ENCODE results near the gene CEPT1. TPM values are rescaled to one million over a fixed set of nuclear protein-coding genes. Genes with fewer than 3 reads are reported as not detected.

Gene CEPT1
- total and polyA plus RNA-seq, 2 experiments from 2014 or later, result 22.3 to 51.7 TPM

- Histone ChIP-seq H3K9me3 (ENCODE audit: low read depth) (no peaks in the 10 kb centered on the region), H3K4me2 (no peak within 1 kb of the TSS), H3K36me3 (replicated peaks; ENCODE audit: insufficient read depth, low read depth) (no peaks in the 10 kb centered on the region), H3K79me2 (no peaks in the 10 kb centered on the region), H3K4me1 (ENCODE audit: insufficient read depth) (peaks cover 26% of the 10 kb centered on the region), H3K9me2 (replicated peaks; ENCODE audit: insufficient read depth) (no peaks in the 10 kb centered on the region), H2AFZ (no peak within 1 kb of the TSS), H3K27me3 (no peaks in the 10 kb centered on the region), H3K4me3 (no peak within 1 kb of the TSS), H4K20me1 (ENCODE audit: insufficient read depth, poor library complexity, severe bottlenecking) (no peaks in the 10 kb centered on the region), H3K27ac (no peak within 1 kb of the TSS)
- 86% methylated on average over 17 of the region's 17 CpGs for WGBS (ENCODE audit: low lambda C conversion rate, missing lambda C conversion rate)
- DNase-seq (ENCODE audit: low spot score), result no peak
- TF ChIP-seq CTCF (IDR thresholded peaks at IDR 0.05; ENCODE audit: poor library complexity) (no peak), EZH2 (IDR thresholded peaks at IDR 0.05; ENCODE audit: borderline replicate concordance) (no peak), EZH2phosphoT487 (IDR thresholded peaks at IDR 0.05; ENCODE audit: low read depth, severe bottlenecking, unreplicated experiment) (no peak)
Observed at GRCh38 chr1:111199881-111200801, 60.1 kb downstream of the CEPT1 start, which contains the start of gene DENND2D. DENND2D (minus strand) TSS chr1:111200646; CDS start chr1:111200459, 187 bp downstream.

- Histone ChIP-seq H2AFZ (no peak overlapping the region), H3K4me2 (no peak overlapping the region), H3K9me2 (replicated peaks; ENCODE audit: insufficient read depth) (no peaks in the 10 kb centered on the region), H3K27ac (no peak overlapping the region), H3K36me3 (replicated peaks; ENCODE audit: insufficient read depth, low read depth) (no peaks in the 10 kb centered on the region), H3K79me2 (no peaks in the 10 kb centered on the region), H3K27me3 (no peaks in the 10 kb centered on the region), H3K4me1 (ENCODE audit: insufficient read depth) (peaks cover 20% of the 10 kb centered on the region), H3K4me3 (no peak overlapping the region), H3K9me3 (ENCODE audit: low read depth) (no peaks in the 10 kb centered on the region), H4K20me1 (ENCODE audit: insufficient read depth, poor library complexity, severe bottlenecking) (no peaks in the 10 kb centered on the region)
- no peak for DNase-seq (ENCODE audit: low spot score)
- no peak for TF ChIP-seq EZH2phosphoT487 (IDR thresholded peaks at IDR 0.05; ENCODE audit: low read depth, severe bottlenecking, unreplicated experiment)
- TF ChIP-seq EZH2 (IDR thresholded peaks at IDR 0.05; ENCODE audit: borderline replicate concordance), result no peak
- TF ChIP-seq CTCF (IDR thresholded peaks at IDR 0.05; ENCODE audit: poor library complexity), result no peak
- WGBS (ENCODE audit: low lambda C conversion rate, missing lambda C conversion rate), result 81% methylated on average over 3 of the region's 3 CpGs
Observed at GRCh38 chr1:111200802-111201161, 60.8 kb downstream of the CEPT1 start.

GRCh38 chr1:111201275-111202090, 61.5 kb downstream of the CEPT1 start:
- Histone ChIP-seq H3K9me2 (replicated peaks; ENCODE audit: insufficient read depth) (no peaks in the 10 kb centered on the region), H3K79me2 (no peaks in the 10 kb centered on the region), H3K4me1 (ENCODE audit: insufficient read depth) (peaks cover 19% of the 10 kb centered on the region), H3K9me3 (ENCODE audit: low read depth) (no peaks in the 10 kb centered on the region), H3K4me2 (no peak overlapping the region), H3K4me3 (no peak overlapping the region), H3K27me3 (no peaks in the 10 kb centered on the region), H3K27ac (no peak overlapping the region), H4K20me1 (ENCODE audit: insufficient read depth, poor library complexity, severe bottlenecking) (no peaks in the 10 kb centered on the region), H2AFZ (no peak overlapping the region), H3K36me3 (replicated peaks; ENCODE audit: insufficient read depth, low read depth) (no peaks in the 10 kb centered on the region)
- 76% methylated on average over 5 of the region's 5 CpGs for WGBS (ENCODE audit: low lambda C conversion rate, missing lambda C conversion rate)
- no peak for DNase-seq (ENCODE audit: low spot score)
- TF ChIP-seq CTCF (IDR thresholded peaks at IDR 0.05; ENCODE audit: poor library complexity) (no peak), EZH2phosphoT487 (IDR thresholded peaks at IDR 0.05; ENCODE audit: low read depth, severe bottlenecking, unreplicated experiment) (no peak), EZH2 (IDR thresholded peaks at IDR 0.05; ENCODE audit: borderline replicate concordance) (no peak)

Data from hepatocyte (in vitro differentiated cells).